ENCODE data around the gene TGFB2.

Gene TGFB2

GRCh38 chr1:218363141-218363540 lies 18.0 kb downstream of the TGFB2 start:
- no peak for DNase-seq

- no peak for DNase-seq
These were observed 19.0 kb downstream of the TGFB2 start for GRCh38 chr1:218364028-218364710.

- no peak for DNase-seq
These were observed 20.3 kb downstream of the TGFB2 start for GRCh38 chr1:218365226-218365999.

GRCh38 chr1:218366322-218367052 lies 21.4 kb downstream of the TGFB2 start:
- no peak for DNase-seq

- no peak for DNase-seq
These were observed 22.0 kb downstream of the TGFB2 start for GRCh38 chr1:218367118-218367517.

GRCh38 chr1:218368686-218369085 lies 23.6 kb downstream of the TGFB2 start:
- DNase-seq: no peak

GRCh38 chr1:218369688-218370511 lies 24.8 kb downstream of the TGFB2 start:
- DNase-seq: no peak

- no peak for DNase-seq
These were observed 27.0 kb downstream of the TGFB2 start for GRCh38 chr1:218371927-218372672.

- no peak for DNase-seq
These were observed 29.5 kb downstream of the TGFB2 start for GRCh38 chr1:218374401-218375353.

GRCh38 chr1:218376722-218377121 lies 31.6 kb downstream of the TGFB2 start:
- DNase-seq: no peak

GRCh38 chr1:218377143-218377660 lies 32.1 kb downstream of the TGFB2 start:
- DNase-seq: peak; percentile 67

GRCh38 chr1:218380125-218380977 lies 35.2 kb downstream of the TGFB2 start:
- no peak for DNase-seq

GRCh38 chr1:218382261-218382660 lies 37.1 kb downstream of the TGFB2 start:
- no peak for DNase-seq

- DNase-seq: no peak
These were observed 37.9 kb downstream of the TGFB2 start for GRCh38 chr1:218383051-218383450.

- no peak for DNase-seq
These were observed 38.5 kb downstream of the TGFB2 start for GRCh38 chr1:218383681-218384080.

GRCh38 chr1:218384581-218384993 lies 39.5 kb downstream of the TGFB2 start:
- DNase-seq: no peak

- DNase-seq: no peak
These were observed 43.5 kb downstream of the TGFB2 start for GRCh38 chr1:218388591-218388990.

GRCh38 chr1:218390618-218391017 lies 45.5 kb downstream of the TGFB2 start:
- DNase-seq: no peak

GRCh38 chr1:218392780-218393179 lies 47.6 kb downstream of the TGFB2 start:
- no peak for DNase-seq

- no peak for DNase-seq
These were observed 49.3 kb downstream of the TGFB2 start for GRCh38 chr1:218394416-218394815.
